Measurements from ENCODE around the gene PAX2. TPM values are rescaled to one million over a fixed set of nuclear protein-coding genes. Genes with fewer than 3 reads are reported as not detected.

PAX2 gene
- total and polyA plus RNA-seq, 2 of the 13 experiments (the other 11 are each of a cell fraction or from before 2014, with no cell fraction given): not detected

- Histone ChIP-seq H3K36me3 (replicated peaks in 1 of 2; ENCODE audit: control insufficient read depth in 1 of 2, insufficient read depth in 2 of 2, low read length in 2 of 2) (no peaks in the 10 kb centered on the region), H3K4me3 (replicated peaks in 1 of 3; ENCODE audit: insufficient read depth in 1 of 3, low read depth in 2 of 3, low read length in 3 of 3) (no peak overlapping the region), H2AFZ (ENCODE audit: low read length) (no peak overlapping the region), H3K9ac (ENCODE audit: insufficient read depth, low read depth, low read length) (no peak overlapping the region), H3K27ac (ENCODE audit: extremely low read length, insufficient read depth, low read length) (no peak overlapping the region), H3K79me2 (ENCODE audit: insufficient read depth, low read length) (no peaks in the 10 kb centered on the region), H3K4me1 (ENCODE audit: insufficient read depth, low read length) (peaks cover 10% of the 10 kb centered on the region), H3K4me2 (ENCODE audit: low read depth, low read length) (no peak overlapping the region), H3K27me3 (ENCODE audit: control insufficient read depth in 1 of 2, insufficient read depth in 2 of 2, low read length in 2 of 2) (peaks cover 1 to 55% of the 10 kb centered on the region in 2 experiments; a peak in 4 of 5 replicates), H4K20me1 (ENCODE audit: insufficient read depth, low read length) (no peaks in the 10 kb centered on the region), H3K9me3 (ENCODE audit: low read length) (no peaks in the 10 kb centered on the region)
- TF ChIP-seq ZNF784 (CRISPR knock-in tag; IDR thresholded peaks at IDR 0.05; ENCODE audit: borderline replicate concordance): no peak
- TF ChIP-seq ZFP90 (CRISPR knock-in tag; IDR thresholded peaks at IDR 0.05; ENCODE audit: borderline replicate concordance): no peak
- no peak for TF ChIP-seq ZNF512B (CRISPR knock-in tag; IDR thresholded peaks at IDR 0.05; ENCODE audit: borderline replicate concordance)
- DNase-seq (ENCODE audit: low spot score) (no peak), FAIRE-seq (no peak), ATAC-seq (no peak)
- ChIA-PET CTCF (ENCODE audit: low intra/inter-chr PET ratio, low total read pairs) (no interaction called here), POLR2A (no interaction called here)
- intact Hi-C loops (cut with micrococcal nuclease; ENCODE audit: unreplicated experiment): no loop called here
- in situ Hi-C loops (cut with HindIII; ENCODE audit: extremely low pct_ligation_motif_present, low pct_unique_long_range_greater_than_20kb): no loop called here
- no TSS peak for BruUV-seq (replicated peaks)
- WGBS (ENCODE audit: low lambda C conversion rate): 0% methylated on average over 1 of the region's 3 CpGs
Measured at GRCh38 chr10:100784126-100784525, 38.7 kb downstream of the PAX2 start.

GRCh38 chr10:100786591-100786990, 41.2 kb downstream of the PAX2 start:
- Histone ChIP-seq H4K20me1 (ENCODE audit: insufficient read depth, low read length) (no peaks in the 10 kb centered on the region), H3K9me3 (ENCODE audit: low read length) (no peaks in the 10 kb centered on the region), H3K9ac (ENCODE audit: insufficient read depth, low read depth, low read length) (no peak overlapping the region), H3K36me3 (replicated peaks in 1 of 2; ENCODE audit: control insufficient read depth in 1 of 2, insufficient read depth in 2 of 2, low read length in 2 of 2) (no peaks in the 10 kb centered on the region), H3K27me3 (ENCODE audit: control insufficient read depth in 1 of 2, insufficient read depth in 2 of 2, low read length in 2 of 2) (peaks cover 1 to 51% of the 10 kb centered on the region in 2 experiments; a peak in 4 of 5 replicates), H3K4me3 (replicated peaks in 1 of 3; ENCODE audit: insufficient read depth in 1 of 3, low read depth in 2 of 3, low read length in 3 of 3) (no peak overlapping the region), H2AFZ (ENCODE audit: low read length) (no peak overlapping the region), H3K4me1 (ENCODE audit: insufficient read depth, low read length) (peaks cover 15% of the 10 kb centered on the region), H3K79me2 (ENCODE audit: insufficient read depth, low read length) (no peaks in the 10 kb centered on the region), H3K4me2 (ENCODE audit: low read depth, low read length) (no peak overlapping the region), H3K27ac (ENCODE audit: extremely low read length, insufficient read depth, low read length) (no peak overlapping the region)
- no peak for DNase-seq (ENCODE audit: low spot score)
- intact Hi-C loops (cut with micrococcal nuclease; ENCODE audit: unreplicated experiment): no loop called here
- no peak for FAIRE-seq
- in situ Hi-C loops (cut with HindIII; ENCODE audit: extremely low pct_ligation_motif_present, low pct_unique_long_range_greater_than_20kb): no loop called here
- WGBS (ENCODE audit: low lambda C conversion rate): 51% methylated on average over 6 of the region's 6 CpGs
- POLR2A ChIA-PET: no interaction called here
- BruUV-seq (replicated peaks): no TSS peak
- CTCF ChIA-PET (ENCODE audit: low intra/inter-chr PET ratio, low total read pairs): no interaction called here
- no peak for ATAC-seq
- TF ChIP-seq NONO (IDR thresholded peaks at IDR 0.05): no peak
- no peak for TF ChIP-seq NONO (CRISPR knock-in tag; conservative IDR thresholded peaks at IDR 0.05)
- no peak for TF ChIP-seq HOXA7 (CRISPR knock-in tag; IDR thresholded peaks at IDR 0.05)
- no peak for TF ChIP-seq SMYD3 (CRISPR knock-in tag; IDR thresholded peaks at IDR 0.05)
- TF ChIP-seq CSRNP1 (CRISPR knock-in tag; IDR thresholded peaks at IDR 0.05): no peak
- no peak for TF ChIP-seq ZBTB3 (CRISPR knock-in tag; IDR thresholded peaks at IDR 0.05; ENCODE audit: borderline replicate concordance, low read depth)
- no peak for TF ChIP-seq MAFG (CRISPR knock-in tag; IDR thresholded peaks at IDR 0.05)
- no peak for TF ChIP-seq MED13 (CRISPR knock-in tag; IDR thresholded peaks at IDR 0.05)
- TF ChIP-seq MYC (CRISPR knock-in tag; IDR thresholded peaks at IDR 0.05; ENCODE audit: borderline replicate concordance): no peak
- TF ChIP-seq IKZF1 (IDR thresholded peaks at IDR 0.05): no peak
- no peak for TF ChIP-seq ZNF414 (CRISPR knock-in tag; IDR thresholded peaks at IDR 0.05)

Measured in HepG2 (cell line).